Posterior cingulate gyrus (tissue), 11 donors: Measurements from ENCODE around the gene OR2A25.

ENCODE experiments used
- DNase-seq, 10 donors: peaks; one replicate each; pipeline versions ENCODE4 v3.0.0 to v3.0.0-alpha.2; 2020 to 2021; ENCODE audit warnings: mixed read lengths in 3 of 10
- intact Hi-C: fragments of 100-400 bp; cut with DNase I; formaldehyde crosslinking; loops from one replicate; pipeline ENCODE4 v1.15.1; 2023

The OR2A25 gene

GRCh38 chr7:144069953-144070352 is 342 bp downstream of the OR2A25 start:
- DNase-seq = no peak
- intact Hi-C loops = no loop called here

DNA sequence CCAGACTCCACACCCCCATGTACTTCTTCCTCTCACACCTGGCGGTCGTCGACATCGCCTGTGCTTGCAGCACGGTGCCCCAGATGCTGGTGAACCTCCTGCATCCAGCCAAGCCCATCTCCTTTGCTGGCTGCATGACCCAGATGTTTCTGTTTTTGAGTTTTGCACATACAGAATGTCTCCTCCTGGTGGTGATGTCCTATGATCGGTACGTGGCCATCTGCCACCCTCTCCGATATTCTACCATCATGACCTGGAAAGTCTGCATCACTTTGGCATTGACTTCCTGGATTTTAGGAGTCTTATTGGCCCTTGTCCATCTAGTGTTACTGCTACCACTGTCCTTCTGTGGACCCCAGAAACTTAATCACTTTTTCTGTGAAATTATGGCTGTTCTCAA is 4.8 kb downstream of the OR2A25 start:
- intact Hi-C loops = no loop called here
- no peak for DNase-seq

DNA sequence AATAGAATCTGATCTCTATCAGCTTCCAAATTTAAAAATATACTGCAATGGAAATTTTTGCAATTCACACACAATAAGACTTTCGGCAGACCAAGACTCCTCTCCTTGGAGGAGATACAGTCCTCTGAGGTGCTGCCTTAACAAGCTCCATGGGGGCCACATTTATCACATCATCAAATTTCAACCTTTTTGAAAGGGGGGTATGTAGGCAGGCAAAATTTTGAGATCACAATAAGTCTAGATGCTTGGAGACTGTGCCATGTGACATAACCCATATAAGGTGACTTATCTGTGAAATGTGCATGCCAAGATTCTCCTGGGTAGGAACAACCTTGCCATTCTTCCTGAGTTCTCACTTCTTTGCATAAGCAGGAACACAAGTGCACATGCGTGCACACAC is 16.4 kb downstream of the OR2A25 start, which contains the start of gene OR2A12:
OR2A12 (plus strand) TSS at position 301 of the 400 bp plus-strand sequence. CDS start 8,830 bp downstream, outside the sequence.
- intact Hi-C loops = no loop called here
- no peak for DNase-seq

- DNase-seq = no peak
- intact Hi-C loops = no loop called here
Measured at GRCh38 chr7:144086730-144087129, 17.1 kb downstream of the OR2A25 start.

DNA sequence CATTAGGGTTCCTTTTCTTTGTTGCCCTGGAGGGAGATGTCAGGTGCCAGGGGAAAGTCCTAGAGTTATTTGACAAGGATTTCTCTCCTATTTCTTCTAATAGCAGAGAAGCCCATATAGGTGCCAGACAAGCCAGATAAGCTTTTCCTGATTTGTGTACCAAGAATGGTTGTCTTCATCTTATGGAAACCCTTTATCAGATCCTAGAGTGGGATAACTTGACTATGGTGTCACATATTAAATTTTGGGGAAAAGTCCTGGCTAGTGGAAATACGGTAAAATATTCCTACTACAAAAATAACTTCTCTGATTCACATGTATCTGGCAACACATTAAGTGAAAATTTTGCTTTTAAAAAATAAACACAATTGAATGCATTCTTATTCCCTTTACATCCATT is 17.6 kb downstream of the OR2A25 start:
- no peak for DNase-seq
- intact Hi-C loops = no loop called here

- no peak for DNase-seq
- intact Hi-C loops = no loop called here
Measured at GRCh38 chr7:144090667-144091066, 21.1 kb downstream of the OR2A25 start.

DNA sequence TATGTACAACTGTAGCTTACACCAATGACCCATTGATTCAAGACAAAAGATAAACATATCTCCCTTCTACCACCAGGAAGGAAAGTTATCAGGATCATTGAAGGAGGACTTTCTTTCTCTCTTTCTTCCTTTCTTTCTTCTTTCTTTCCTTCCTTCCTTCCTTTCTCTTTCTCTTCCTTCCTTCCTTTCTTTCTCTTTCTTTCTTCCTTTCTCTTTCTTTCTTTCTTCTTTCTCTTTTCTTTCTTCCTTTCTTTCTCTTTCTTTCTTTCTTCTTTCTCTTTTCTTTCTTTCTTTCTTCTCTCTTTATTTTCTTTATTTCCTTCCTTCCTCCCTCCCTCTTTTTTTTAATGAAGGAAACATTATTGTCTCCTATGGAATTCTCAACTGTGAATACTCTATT is 29.2 kb downstream of the OR2A25 start:
- intact Hi-C loops = no loop called here
- DNase-seq = no peak

DNA sequence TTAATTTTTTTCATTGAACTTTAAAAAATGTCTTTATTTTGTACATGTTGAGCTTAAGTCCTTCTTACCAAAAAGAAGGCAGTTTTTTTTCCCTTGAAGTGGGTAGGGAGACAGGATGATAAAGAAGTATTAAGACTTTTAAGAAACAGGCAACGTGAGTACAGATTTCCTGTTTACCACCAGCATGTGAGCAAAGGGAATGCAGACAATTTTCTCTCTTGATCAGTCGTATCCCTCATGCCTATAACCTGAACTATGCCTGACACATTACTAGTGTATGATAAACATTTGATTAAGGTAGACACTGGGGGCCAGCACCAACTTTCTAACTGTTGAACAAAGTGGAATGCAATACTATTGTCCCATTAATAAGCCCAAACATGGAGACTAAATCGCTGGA is 31.0 kb downstream of the OR2A25 start:
- no peak for DNase-seq
- intact Hi-C loops = no loop called here

DNA sequence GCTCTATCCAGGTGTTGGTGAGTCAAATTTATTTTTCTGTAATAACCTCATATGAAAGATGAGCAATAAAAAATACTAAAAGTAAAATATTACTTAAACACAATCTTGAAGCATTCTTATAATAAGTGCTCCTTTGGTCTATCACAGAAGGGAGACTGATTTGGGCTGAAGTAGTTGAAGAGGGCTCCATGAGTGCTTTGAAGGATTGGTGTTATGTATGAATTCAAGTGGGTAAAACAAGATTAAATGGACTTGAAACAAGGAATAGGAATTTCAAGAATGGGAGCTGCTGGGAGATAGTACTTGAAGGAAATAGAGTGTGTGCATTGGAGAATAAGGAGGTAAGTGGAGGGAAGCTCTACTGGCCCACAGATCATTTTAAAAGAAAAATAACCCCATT is 32.4 kb downstream of the OR2A25 start:
- intact Hi-C loops = no loop called here
- no peak for DNase-seq

GRCh38 chr7:144105211-144105610 is 35.6 kb downstream of the OR2A25 start:
- DNase-seq = no peak
- intact Hi-C loops = no loop called here

DNA sequence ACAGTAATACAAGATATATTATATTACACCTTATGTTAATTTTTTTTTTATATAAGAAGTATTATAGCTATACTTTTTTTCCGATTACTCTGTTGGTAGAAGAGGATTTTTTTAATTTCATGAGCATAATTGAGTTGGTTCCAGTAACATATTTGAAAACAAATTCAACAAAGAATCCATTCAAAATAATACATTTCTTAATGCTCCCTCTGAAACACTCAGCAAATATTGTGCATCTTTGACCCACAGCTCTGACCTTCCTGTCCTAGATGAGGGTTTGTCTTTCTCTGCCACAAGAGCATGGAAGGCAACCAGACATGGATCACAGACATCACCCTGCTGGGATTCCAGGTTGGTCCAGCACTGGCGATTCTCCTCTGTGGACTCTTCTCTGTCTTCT is 39.7 kb downstream of the OR2A25 start, which contains the start of gene OR2A2:
OR2A2 (plus strand) TSS at position 301 of the 400 bp plus-strand sequence; CDS start at position 301, 0 bp downstream.
- no peak for DNase-seq
- intact Hi-C loops = no loop called here

GRCh38 chr7:144110272-144110671 is 40.7 kb downstream of the OR2A25 start:
- intact Hi-C loops = no loop called here
- no peak for DNase-seq

GRCh38 chr7:144113651-144114050 is 44.0 kb downstream of the OR2A25 start:
- no peak for DNase-seq
- intact Hi-C loops = no loop called here

- intact Hi-C loops = no loop called here
- DNase-seq = no peak
Measured at GRCh38 chr7:144118341-144118740, 48.7 kb downstream of the OR2A25 start.

- intact Hi-C loops = no loop called here
- no peak for DNase-seq
Measured at GRCh38 chr7:144122876-144123275, 53.3 kb downstream of the OR2A25 start, which contains the start of gene OR2A14. Gene OR2A14, plus strand, starts transcription at chr7:144123176. Its CDS starts 5,937 bp downstream, at chr7:144129113.
